Stimulated activated CD4-positive, alpha-beta T cell treated with anti-CD3 and anti-CD28 coated beads, Interleukin-4, amount 100 ng/mL, for 1 hour (primary cell): ENCODE measurements around the gene STRBP.

ENCODE experiments used
- DNase-seq: peaks from one replicate; pipeline ENCODE4 v3.0.0-alpha.2; 2020

The STRBP gene

GRCh38 chr9:123091459-123091858 is 176.9 kb downstream of the STRBP start:
- DNase-seq = no peak

- DNase-seq = no peak
These were observed 177.4 kb downstream of the STRBP start for GRCh38 chr9:123090956-123091355.

- no peak for DNase-seq
These were observed 178.0 kb downstream of the STRBP start for GRCh38 chr9:123090198-123090896.

- no peak for DNase-seq
These were observed 178.6 kb downstream of the STRBP start for GRCh38 chr9:123089790-123090189.

- DNase-seq = no peak
These were observed 179.3 kb downstream of the STRBP start for GRCh38 chr9:123089040-123089439.

- DNase-seq = no peak
These were observed 181.0 kb downstream of the STRBP start for GRCh38 chr9:123087359-123087888.

- DNase-seq = no peak
These were observed 182.5 kb downstream of the STRBP start for GRCh38 chr9:123085916-123086315.

GRCh38 chr9:123084256-123084655 is 184.1 kb downstream of the STRBP start:
- DNase-seq = no peak

GRCh38 chr9:123083680-123084079 is 184.7 kb downstream of the STRBP start:
- no peak for DNase-seq

- DNase-seq = no peak
These were observed 186.6 kb downstream of the STRBP start for GRCh38 chr9:123081824-123082223.

- no peak for DNase-seq
These were observed 187.9 kb downstream of the STRBP start for GRCh38 chr9:123080444-123080843.

GRCh38 chr9:123074628-123075027 is 193.8 kb downstream of the STRBP start:
- no peak for DNase-seq

GRCh38 chr9:123073991-123074422 is 194.4 kb downstream of the STRBP start:
- no peak for DNase-seq

GRCh38 chr9:123073441-123073840 is 194.9 kb downstream of the STRBP start:
- no peak for DNase-seq

- DNase-seq = no peak
These were observed 195.9 kb downstream of the STRBP start for GRCh38 chr9:123072407-123072995.
